HepG2 (cell line): ENCODE results near the gene CCDC121. TPM values are rescaled to one million over a fixed set of nuclear protein-coding genes. Genes with fewer than 3 reads are reported as not detected.

Experiments
- ATF7-NPFF ChIP-seq: sonication (generic); formaldehyde crosslinking; IDR thresholded peaks from 2 replicates; pipeline ENCODE4 v1.8.1; 2023; ENCODE audit warnings: mild to moderate bottlenecking, low read depth, missing genetic modification reagents, moderate library complexity
- CHD4 ChIP-seq: fragments of 200-600 bp; sonication (generic); IDR thresholded peaks from 2 replicates; pipeline ENCODE4 v1.7.0; 2017; ENCODE audit warnings: mild to moderate bottlenecking, low read length, borderline replicate concordance
- GATA4 ChIP-seq: sonication (generic); IDR thresholded peaks from 2 replicates; pipeline ENCODE4 v1.6.1; 2016; ENCODE audit warnings: antibody characterized with exemption, low read depth, borderline replicate concordance
- HES4 ChIP-seq: sonication (generic); formaldehyde crosslinking; IDR thresholded peaks from 2 replicates; pipeline ENCODE4 v1.9.0; 2021; ENCODE audit warnings: mild to moderate bottlenecking, missing genetic modification reagents, borderline replicate concordance
- HMGA1 ChIP-seq: sonication (generic); formaldehyde crosslinking; conservative IDR thresholded peaks from 2 replicates; pipeline ENCODE4 v1.4.0; 2020; ENCODE audit warnings: missing genetic modification reagents
- KAT7 ChIP-seq: IDR thresholded peaks from 2 replicates; pipeline ENCODE4 v1.6.1; 2018; ENCODE audit warnings: borderline replicate concordance, missing compliant biosample characterization
- MZF1 ChIP-seq: sonication (generic); formaldehyde crosslinking; IDR thresholded peaks from 2 replicates; pipeline ENCODE4 v1.8.1; 2023; ENCODE audit warnings: mild to moderate bottlenecking, missing genetic modification reagents, borderline replicate concordance
- NFIC ChIP-seq: IDR thresholded peaks from 2 replicates; pipeline ENCODE4 v1.6.1; 2012; ENCODE audit warnings: mild to moderate bottlenecking, low read length, inconsistent platforms
- NFYC ChIP-seq: IDR thresholded peaks from 2 replicates; pipeline ENCODE4 v1.6.1; 2016; ENCODE audit warnings: missing genetic modification reagents, missing compliant biosample characterization
- NR2F2 ChIP-seq: IDR thresholded peaks from 2 replicates; pipeline ENCODE4 v1.6.1; 2012; ENCODE audit warnings: low read depth, inconsistent platforms, borderline replicate concordance
- PPARG ChIP-seq: conservative IDR thresholded peaks from 2 replicates; pipeline ENCODE4 v1.6.1; 2016; ENCODE audit warnings: missing biosample characterization, missing genetic modification reagents
- SRSF4 ChIP-seq: fragments of 200-400 bp; formaldehyde crosslinking; IDR thresholded peaks from one replicate; pipeline ENCODE4 v1.6.1; 2018; ENCODE audit warnings: mild to moderate bottlenecking, low read depth, low read length, moderate library complexity; ENCODE audit not compliant: poor library complexity, severe bottlenecking
- ZFYVE20 ChIP-seq: sonication (generic); formaldehyde crosslinking; IDR thresholded peaks from 2 replicates; pipeline ENCODE4 v1.8.0; 2023; ENCODE audit warnings: low read depth, mild to moderate bottlenecking, moderate library complexity, missing genetic modification reagents, borderline replicate concordance
- ZKSCAN5 ChIP-seq: sonication (generic); formaldehyde crosslinking; IDR thresholded peaks from 2 replicates; pipeline ENCODE4 v1.5.1; 2020; ENCODE audit warnings: mild to moderate bottlenecking, missing genetic modification reagents
- ZNF180 ChIP-seq: sonication (generic); formaldehyde crosslinking; IDR thresholded peaks from 2 replicates; pipeline ENCODE4 v1.4.0; 2020; ENCODE audit warnings: low read depth, missing genetic modification reagents, borderline replicate concordance
- ZNF644 ChIP-seq: IDR thresholded peaks from 2 replicates; pipeline ENCODE4 v1.6.1; 2016; ENCODE audit warnings: low read depth
- ZNF776 ChIP-seq: sonication (generic); formaldehyde crosslinking; IDR thresholded peaks from 2 replicates; pipeline ENCODE4 v1.4.0; 2020; ENCODE audit warnings: mild to moderate bottlenecking, missing genetic modification reagents
- ZSCAN22 ChIP-seq: sonication (generic); formaldehyde crosslinking; IDR thresholded peaks from 2 replicates; pipeline ENCODE4 v1.4.0; 2020; ENCODE audit warnings: mild to moderate bottlenecking, missing genetic modification reagents
- polyA plus RNA-seq, 8 experiments: library from polyadenylated mRNA; depleted of rRNA in 3 of 8; stranded (reverse) in 7 of 8; unstranded in 1 of 8; fragments of >200 nt; fragmentation: Illumina TruSeq in 4 of 8; extraction: Trizol in 4 of 8; gene quantifications; 2 replicates each; pipeline versions ENCODE4 v1.2.1 to v1.2.3, GENCODE V29; 2011 to 2016; ENCODE audit warnings: low read depth in 4 of 8, missing spikeins in 1 of 8, mixed read lengths in 1 of 8; ENCODE audit not compliant: insufficient read depth in 1 of 8
- total RNA-seq, 5 experiments: library from RNA; depleted of rRNA; stranded (reverse); fragments of >200 nt; fragmentation: Illumina TruSeq; extraction: Trizol; gene quantifications; 2 replicates each; pipeline ENCODE4 v1.2.3, GENCODE V29; 2016; ENCODE audit warnings: low read depth in 1 of 5
- TF ChIP-seq, protein P1 (sequence below): sonication (generic); formaldehyde crosslinking; IDR thresholded peaks from 2 replicates; pipeline ENCODE4 v1.4.0; 2020; ENCODE audit warnings: missing genetic modification reagents
- TF ChIP-seq, protein P2 (sequence below): conservative IDR thresholded peaks from 2 replicates; pipeline ENCODE4 v1.6.1; 2018; ENCODE audit warnings: missing genetic modification reagents
- TF ChIP-seq, protein P3 (sequence below): sonication (generic); formaldehyde crosslinking; IDR thresholded peaks from 2 replicates; pipeline ENCODE4 v1.9.0; 2022; ENCODE audit warnings: low read depth, missing genetic modification reagents

Gene CCDC121
- total and polyA plus RNA-seq, 2 of the 13 experiments (the other 11 are each of a cell fraction or from before 2014, with no cell fraction given): 1.9 to 3.0 TPM

DNA sequence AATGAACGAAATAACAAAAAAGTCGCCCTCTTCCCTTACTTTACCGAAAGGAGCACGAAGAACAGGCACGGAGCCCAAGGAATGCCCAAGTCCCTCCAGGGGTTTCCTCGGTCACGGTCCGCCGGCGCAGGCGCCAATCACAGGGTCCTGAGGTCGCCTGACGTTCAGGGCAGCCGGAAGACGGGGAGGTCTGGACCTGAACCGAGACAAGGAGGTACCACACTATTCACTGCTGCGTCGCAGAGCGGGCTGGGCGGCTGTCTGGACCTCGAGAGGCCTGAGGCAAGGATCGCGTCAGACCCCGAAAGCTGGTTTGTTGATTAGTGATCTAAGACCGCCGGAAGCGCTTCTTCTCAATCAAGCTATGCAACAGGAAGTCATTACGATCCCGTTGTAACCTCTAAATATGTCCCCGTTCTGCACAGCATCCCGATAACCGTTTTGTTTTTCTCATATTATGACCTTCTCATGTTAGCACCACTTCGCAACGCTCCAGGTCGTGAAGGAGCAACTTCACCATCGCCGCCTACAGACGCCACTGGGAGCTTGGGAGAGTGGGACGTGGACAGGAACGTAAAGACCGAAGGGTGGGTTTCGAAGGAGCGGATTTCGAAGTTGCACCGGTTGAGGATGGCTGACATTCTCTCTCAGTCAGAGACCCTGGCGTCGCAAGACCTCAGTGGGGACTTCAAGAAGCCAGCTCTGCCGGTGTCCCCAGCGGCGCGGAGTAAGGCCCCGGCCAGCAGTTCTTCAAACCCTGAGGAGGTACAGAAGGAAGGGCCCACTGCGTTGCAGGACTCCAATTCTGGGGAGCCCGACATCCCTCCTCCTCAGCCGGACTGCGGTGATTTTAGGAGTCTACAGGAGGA is 34.7 kb upstream of the CCDC121 start, which contains the start of the genes SLC4A1AP and SUPT7L (continued):
- TF ChIP-seq, protein P1, sequence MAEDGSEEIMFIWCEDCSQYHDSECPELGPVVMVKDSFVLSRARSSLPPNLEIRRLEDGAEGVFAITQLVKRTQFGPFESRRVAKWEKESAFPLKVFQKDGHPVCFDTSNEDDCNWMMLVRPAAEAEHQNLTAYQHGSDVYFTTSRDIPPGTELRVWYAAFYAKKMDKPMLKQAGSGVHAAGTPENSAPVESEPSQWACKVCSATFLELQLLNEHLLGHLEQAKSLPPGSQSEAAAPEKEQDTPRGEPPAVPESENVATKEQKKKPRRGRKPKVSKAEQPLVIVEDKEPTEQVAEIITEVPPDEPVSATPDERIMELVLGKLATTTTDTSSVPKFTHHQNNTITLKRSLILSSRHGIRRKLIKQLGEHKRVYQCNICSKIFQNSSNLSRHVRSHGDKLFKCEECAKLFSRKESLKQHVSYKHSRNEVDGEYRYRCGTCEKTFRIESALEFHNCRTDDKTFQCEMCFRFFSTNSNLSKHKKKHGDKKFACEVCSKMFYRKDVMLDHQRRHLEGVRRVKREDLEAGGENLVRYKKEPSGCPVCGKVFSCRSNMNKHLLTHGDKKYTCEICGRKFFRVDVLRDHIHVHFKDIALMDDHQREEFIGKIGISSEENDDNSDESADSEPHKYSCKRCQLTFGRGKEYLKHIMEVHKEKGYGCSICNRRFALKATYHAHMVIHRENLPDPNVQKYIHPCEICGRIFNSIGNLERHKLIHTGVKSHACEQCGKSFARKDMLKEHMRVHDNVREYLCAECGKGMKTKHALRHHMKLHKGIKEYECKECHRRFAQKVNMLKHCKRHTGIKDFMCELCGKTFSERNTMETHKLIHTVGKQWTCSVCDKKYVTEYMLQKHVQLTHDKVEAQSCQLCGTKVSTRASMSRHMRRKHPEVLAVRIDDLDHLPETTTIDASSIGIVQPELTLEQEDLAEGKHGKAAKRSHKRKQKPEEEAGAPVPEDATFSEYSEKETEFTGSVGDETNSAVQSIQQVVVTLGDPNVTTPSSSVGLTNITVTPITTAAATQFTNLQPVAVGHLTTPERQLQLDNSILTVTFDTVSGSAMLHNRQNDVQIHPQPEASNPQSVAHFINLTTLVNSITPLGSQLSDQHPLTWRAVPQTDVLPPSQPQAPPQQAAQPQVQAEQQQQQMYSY (CRISPR knock-in tag): 0 out of 2 replicates have a peak, but pooled peaks have one; percentile 43
- TF ChIP-seq CHD4: no peak; the same call in 1 of the 2 replicates
- peak; percentile 86; the same call in 1 of the 2 replicates for TF ChIP-seq ZFYVE20
- peak; percentile 64; the same call in 1 of the 2 replicates for TF ChIP-seq ZSCAN22 (CRISPR knock-in tag)
- TF ChIP-seq SRSF4: no peak
- TF ChIP-seq HES4: no peak; the same call in none of the 2 replicates
- TF ChIP-seq GATA4: peak; percentile 84
- TF ChIP-seq ZNF180: peak; percentile 76; the same call in 1 of the 2 replicates
- peak; percentile 100 for TF ChIP-seq KAT7 (CRISPR knock-in tag)
- peak; percentile 84 for TF ChIP-seq NFIC
- no peak for TF ChIP-seq HMGA1 (CRISPR knock-in tag)
- TF ChIP-seq NFYC (CRISPR knock-in tag): no peak
- TF ChIP-seq MZF1: no peak
- 0 out of 2 replicates have a peak, but pooled peaks have one; percentile 37 for TF ChIP-seq PPARG (CRISPR knock-in tag)
- TF ChIP-seq, protein P2, sequence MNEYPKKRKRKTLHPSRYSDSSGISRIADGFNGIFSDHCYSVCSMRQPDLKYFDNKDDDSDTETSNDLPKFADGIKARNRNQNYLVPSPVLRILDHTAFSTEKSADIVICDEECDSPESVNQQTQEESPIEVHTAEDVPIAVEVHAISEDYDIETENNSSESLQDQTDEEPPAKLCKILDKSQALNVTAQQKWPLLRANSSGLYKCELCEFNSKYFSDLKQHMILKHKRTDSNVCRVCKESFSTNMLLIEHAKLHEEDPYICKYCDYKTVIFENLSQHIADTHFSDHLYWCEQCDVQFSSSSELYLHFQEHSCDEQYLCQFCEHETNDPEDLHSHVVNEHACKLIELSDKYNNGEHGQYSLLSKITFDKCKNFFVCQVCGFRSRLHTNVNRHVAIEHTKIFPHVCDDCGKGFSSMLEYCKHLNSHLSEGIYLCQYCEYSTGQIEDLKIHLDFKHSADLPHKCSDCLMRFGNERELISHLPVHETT: peak; percentile 83; the same call in 1 of the 2 replicates
- TF ChIP-seq ZNF776: no peak; the same call in 1 of the 2 replicates
- peak; percentile 84; the same call in 1 of the 2 replicates for TF ChIP-seq ATF7-NPFF (CRISPR knock-in tag)
- peak; percentile 67; the same call in 1 of the 2 replicates for TF ChIP-seq NR2F2
- no peak for TF ChIP-seq ZNF644 (CRISPR knock-in tag)
- TF ChIP-seq, protein P3, sequence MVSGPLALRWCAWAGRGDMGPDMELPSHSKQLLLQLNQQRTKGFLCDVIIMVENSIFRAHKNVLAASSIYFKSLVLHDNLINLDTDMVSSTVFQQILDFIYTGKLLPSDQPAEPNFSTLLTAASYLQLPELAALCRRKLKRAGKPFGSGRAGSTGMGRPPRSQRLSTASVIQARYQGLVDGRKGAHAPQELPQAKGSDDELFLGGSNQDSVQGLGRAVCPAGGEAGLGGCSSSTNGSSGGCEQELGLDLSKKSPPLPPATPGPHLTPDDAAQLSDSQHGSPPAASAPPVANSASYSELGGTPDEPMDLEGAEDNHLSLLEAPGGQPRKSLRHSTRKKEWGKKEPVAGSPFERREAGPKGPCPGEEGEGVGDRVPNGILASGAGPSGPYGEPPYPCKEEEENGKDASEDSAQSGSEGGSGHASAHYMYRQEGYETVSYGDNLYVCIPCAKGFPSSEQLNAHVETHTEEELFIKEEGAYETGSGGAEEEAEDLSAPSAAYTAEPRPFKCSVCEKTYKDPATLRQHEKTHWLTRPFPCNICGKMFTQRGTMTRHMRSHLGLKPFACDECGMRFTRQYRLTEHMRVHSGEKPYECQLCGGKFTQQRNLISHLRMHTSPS (CRISPR knock-in tag): peak; percentile 37; the same call in 1 of the 2 replicates
- 0 out of 2 replicates have a peak, but pooled peaks have one; percentile 12 for TF ChIP-seq ZKSCAN5
